OCI-LY3 (cell line): ENCODE results near the gene KDM4C.
A peak's percentile ranks its signal among the peaks of the same experiment; 100 is the strongest.

Experiments used
- EZH2phosphoT487 ChIP-seq: fragments of 200-600 bp; shearing (Covaris generic); IDR thresholded peaks from 2 replicates; pipeline ENCODE4 v1.6.1; 2018; ENCODE audit warnings: antibody characterized with exemption, mixed run types, low read depth
- TF ChIP-seq, protein P1 (sequence below): fragments of 200-600, 300-600 bp; sonication (generic); IDR thresholded peaks from 2 replicates; pipeline ENCODE4 v1.5.1; 2014; ENCODE audit warnings: antibody characterized with exemption, low read length, low read depth

DNA sequence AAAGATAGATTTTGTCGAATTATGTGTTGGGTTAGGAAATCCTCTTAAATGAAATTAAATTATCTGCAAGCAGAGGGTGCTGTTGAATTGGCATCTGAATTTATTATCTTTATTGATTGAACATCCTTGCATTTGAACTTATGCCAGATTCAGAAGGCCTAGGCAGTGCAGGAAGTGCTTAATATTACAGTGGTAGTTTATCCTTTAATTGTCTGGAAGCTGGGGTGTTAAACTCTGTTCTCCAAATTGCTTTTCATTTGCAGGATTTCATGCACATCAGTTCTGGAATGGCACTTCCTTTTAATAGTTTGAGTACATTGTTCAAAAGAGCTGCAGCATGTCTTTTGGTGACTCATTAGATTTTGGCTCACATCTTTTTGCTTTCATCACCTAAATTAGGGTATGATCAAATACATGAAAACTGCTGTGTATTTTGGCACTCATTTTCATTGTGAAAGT, 186.3 kb downstream of the KDM4C start:
- TF ChIP-seq, protein P1, sequence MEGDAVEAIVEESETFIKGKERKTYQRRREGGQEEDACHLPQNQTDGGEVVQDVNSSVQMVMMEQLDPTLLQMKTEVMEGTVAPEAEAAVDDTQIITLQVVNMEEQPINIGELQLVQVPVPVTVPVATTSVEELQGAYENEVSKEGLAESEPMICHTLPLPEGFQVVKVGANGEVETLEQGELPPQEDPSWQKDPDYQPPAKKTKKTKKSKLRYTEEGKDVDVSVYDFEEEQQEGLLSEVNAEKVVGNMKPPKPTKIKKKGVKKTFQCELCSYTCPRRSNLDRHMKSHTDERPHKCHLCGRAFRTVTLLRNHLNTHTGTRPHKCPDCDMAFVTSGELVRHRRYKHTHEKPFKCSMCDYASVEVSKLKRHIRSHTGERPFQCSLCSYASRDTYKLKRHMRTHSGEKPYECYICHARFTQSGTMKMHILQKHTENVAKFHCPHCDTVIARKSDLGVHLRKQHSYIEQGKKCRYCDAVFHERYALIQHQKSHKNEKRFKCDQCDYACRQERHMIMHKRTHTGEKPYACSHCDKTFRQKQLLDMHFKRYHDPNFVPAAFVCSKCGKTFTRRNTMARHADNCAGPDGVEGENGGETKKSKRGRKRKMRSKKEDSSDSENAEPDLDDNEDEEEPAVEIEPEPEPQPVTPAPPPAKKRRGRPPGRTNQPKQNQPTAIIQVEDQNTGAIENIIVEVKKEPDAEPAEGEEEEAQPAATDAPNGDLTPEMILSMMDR, result peak; percentile 25
- TF ChIP-seq EZH2phosphoT487, result no peak
